ENCODE measurements around the gene PIP4K2A.

Gene PIP4K2A

GRCh38 chr10:22573820-22574569 is 140.4 kb downstream of the PIP4K2A start:
- Histone ChIP-seq H3K27me3 (ENCODE audit: control insufficient read depth, insufficient read depth, low read length) (no peaks in the 10 kb centered on the region), H3K4me1 (ENCODE audit: control insufficient read depth, insufficient read depth, low read length) (no peaks in the 10 kb centered on the region), H3K36me3 (ENCODE audit: control insufficient read depth, insufficient read depth, low read length) (peaks cover 38% of the 10 kb centered on the region), H3K9me3 (ENCODE audit: control insufficient read depth, insufficient read depth, low read length) (no peaks in the 10 kb centered on the region), H3K9ac (ENCODE audit: low read depth, low read length) (no peak overlapping the region), H3K27ac (ENCODE audit: low read depth, low read length) (no peak overlapping the region), H3K4me3 (ENCODE audit: low read depth, low read length) (no peak overlapping the region)

DNA sequence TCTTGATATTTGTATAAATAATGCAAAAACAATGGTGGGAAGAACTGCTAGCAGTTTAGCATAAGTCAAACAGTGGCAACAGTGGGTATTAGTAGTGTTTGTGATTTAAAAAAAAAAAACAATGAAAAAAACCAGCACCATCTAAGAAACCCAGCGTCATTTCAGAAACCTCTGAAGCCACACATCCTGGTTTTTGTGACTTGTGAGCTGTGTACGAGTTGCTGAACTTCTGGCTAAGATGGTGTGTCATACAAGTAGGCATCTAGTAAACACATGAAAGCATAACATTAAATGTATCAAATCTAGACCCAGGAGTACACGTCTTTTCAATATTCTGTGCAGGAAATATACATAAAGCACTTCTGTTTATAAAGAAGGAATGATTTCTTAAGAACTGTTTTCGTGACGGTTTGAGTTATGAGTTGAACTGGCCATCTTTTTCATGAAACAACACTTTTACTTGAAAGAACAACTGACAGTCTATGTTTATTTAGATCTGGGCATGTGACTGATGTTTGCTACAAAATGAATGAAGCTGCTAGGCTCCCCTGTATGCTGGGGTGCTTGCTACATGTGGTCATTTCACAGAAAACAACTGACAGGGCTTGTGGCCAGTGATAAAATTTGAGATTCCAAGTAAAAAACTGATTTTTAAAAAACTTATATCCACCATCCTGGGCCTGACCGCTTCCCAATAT is 143.5 kb downstream of the PIP4K2A start:
- Histone ChIP-seq H3K4me1 (ENCODE audit: control insufficient read depth, insufficient read depth, low read length) (peaks cover 8% of the 10 kb centered on the region; the same call in 1 of the 2 replicates), H3K27ac (ENCODE audit: low read depth, low read length) (no peak overlapping the region), H3K36me3 (ENCODE audit: control insufficient read depth, insufficient read depth, low read length) (peaks cover 36% of the 10 kb centered on the region), H3K27me3 (ENCODE audit: control insufficient read depth, insufficient read depth, low read length) (no peaks in the 10 kb centered on the region), H3K4me3 (ENCODE audit: low read depth, low read length) (no peak overlapping the region), H3K9me3 (ENCODE audit: control insufficient read depth, insufficient read depth, low read length) (no peaks in the 10 kb centered on the region), H3K9ac (ENCODE audit: low read depth, low read length) (no peak overlapping the region)

GRCh38 chr10:22570234-22570633 is 144.1 kb downstream of the PIP4K2A start:
- H3K27ac ChIP-seq (ENCODE audit: low read depth, low read length), result no peak overlapping the region
- H3K4me1 ChIP-seq (ENCODE audit: control insufficient read depth, insufficient read depth, low read length), result peaks cover 8% of the 10 kb centered on the region; the same call in 1 of the 2 replicates
- no peak overlapping the region for H3K9ac ChIP-seq (ENCODE audit: low read depth, low read length)
- H3K36me3 ChIP-seq (ENCODE audit: control insufficient read depth, insufficient read depth, low read length), result peaks cover 36% of the 10 kb centered on the region
- no peak overlapping the region for H3K4me3 ChIP-seq (ENCODE audit: low read depth, low read length)
- H3K27me3 ChIP-seq (ENCODE audit: control insufficient read depth, insufficient read depth, low read length), result no peaks in the 10 kb centered on the region
- no peaks in the 10 kb centered on the region for H3K9me3 ChIP-seq (ENCODE audit: control insufficient read depth, insufficient read depth, low read length)

GRCh38 chr10:22568928-22569327 is 145.4 kb downstream of the PIP4K2A start:
- Histone ChIP-seq H3K4me3 (ENCODE audit: low read depth, low read length) (no peak overlapping the region), H3K9me3 (ENCODE audit: control insufficient read depth, insufficient read depth, low read length) (no peaks in the 10 kb centered on the region), H3K27ac (ENCODE audit: low read depth, low read length) (no peak overlapping the region), H3K4me1 (ENCODE audit: control insufficient read depth, insufficient read depth, low read length) (peaks cover 8% of the 10 kb centered on the region; the same call in 1 of the 2 replicates), H3K27me3 (ENCODE audit: control insufficient read depth, insufficient read depth, low read length) (no peaks in the 10 kb centered on the region), H3K9ac (ENCODE audit: low read depth, low read length) (no peak overlapping the region), H3K36me3 (ENCODE audit: control insufficient read depth, insufficient read depth, low read length) (peaks cover 48% of the 10 kb centered on the region)

DNA sequence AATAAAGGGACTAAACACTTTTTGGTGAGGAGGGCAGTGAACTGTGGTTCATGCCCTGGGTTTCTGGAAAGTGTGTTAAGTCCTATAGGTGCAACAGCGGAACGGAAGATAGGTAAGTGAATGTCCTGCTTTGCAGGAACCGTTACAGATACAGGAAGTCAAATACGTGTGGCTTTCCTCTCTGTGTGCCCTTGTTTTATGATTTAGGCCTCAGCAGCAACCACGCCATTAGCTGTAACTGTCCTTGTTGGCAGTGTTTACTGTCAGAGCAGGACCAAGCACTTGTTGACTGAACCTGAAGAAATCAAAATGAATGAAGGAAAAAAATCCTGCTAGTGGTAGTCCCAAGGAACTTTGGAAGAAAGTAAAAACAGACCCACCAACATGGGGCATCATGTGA is 150.3 kb downstream of the PIP4K2A start:
- no peaks in the 10 kb centered on the region for H3K27me3 ChIP-seq (ENCODE audit: control insufficient read depth, insufficient read depth, low read length)
- peaks cover 11% of the 10 kb centered on the region for H3K4me1 ChIP-seq (ENCODE audit: control insufficient read depth, insufficient read depth, low read length)
- H3K9ac ChIP-seq (ENCODE audit: low read depth, low read length), result no peak overlapping the region
- no peak overlapping the region for H3K4me3 ChIP-seq (ENCODE audit: low read depth, low read length)
- H3K27ac ChIP-seq (ENCODE audit: low read depth, low read length), result no peak overlapping the region
- peaks cover 25% of the 10 kb centered on the region; the same call in 1 of the 2 replicates for H3K36me3 ChIP-seq (ENCODE audit: control insufficient read depth, insufficient read depth, low read length)
- H3K9me3 ChIP-seq (ENCODE audit: control insufficient read depth, insufficient read depth, low read length), result no peaks in the 10 kb centered on the region

DNA sequence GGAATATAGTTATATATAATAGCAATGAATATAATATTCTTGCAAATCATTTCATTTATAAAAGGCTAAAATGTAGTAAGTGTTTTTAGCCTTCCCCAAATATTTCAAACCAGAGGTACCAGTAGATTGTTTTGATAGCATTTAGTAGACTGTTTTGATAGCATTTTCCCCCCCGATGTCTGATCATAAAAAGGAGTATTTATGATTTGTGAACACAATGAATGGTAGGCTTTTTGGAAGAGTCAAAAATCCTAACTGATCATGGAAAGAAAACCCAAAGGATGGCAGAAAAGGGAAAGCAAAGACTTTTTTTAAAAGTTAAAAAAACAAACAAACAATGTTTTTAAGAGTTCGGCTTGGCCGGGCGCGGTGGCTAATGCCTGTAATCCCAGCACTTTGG is 152.5 kb downstream of the PIP4K2A start:
- Histone ChIP-seq H3K36me3 (ENCODE audit: control insufficient read depth, insufficient read depth, low read length) (peaks cover 19% of the 10 kb centered on the region), H3K4me3 (ENCODE audit: low read depth, low read length) (no peak overlapping the region), H3K9me3 (ENCODE audit: control insufficient read depth, insufficient read depth, low read length) (no peaks in the 10 kb centered on the region), H3K27me3 (ENCODE audit: control insufficient read depth, insufficient read depth, low read length) (no peaks in the 10 kb centered on the region), H3K9ac (ENCODE audit: low read depth, low read length) (no peak overlapping the region), H3K27ac (ENCODE audit: low read depth, low read length) (no peak overlapping the region), H3K4me1 (ENCODE audit: control insufficient read depth, insufficient read depth, low read length) (peaks cover 11% of the 10 kb centered on the region)

- Histone ChIP-seq H3K4me1 (ENCODE audit: control insufficient read depth, insufficient read depth, low read length) (peaks cover 3% of the 10 kb centered on the region; the same call in 1 of the 2 replicates), H3K9ac (ENCODE audit: low read depth, low read length) (no peak overlapping the region), H3K4me3 (ENCODE audit: low read depth, low read length) (no peak overlapping the region), H3K27ac (ENCODE audit: low read depth, low read length) (no peak overlapping the region), H3K36me3 (ENCODE audit: control insufficient read depth, insufficient read depth, low read length) (peaks cover 19% of the 10 kb centered on the region), H3K9me3 (ENCODE audit: control insufficient read depth, insufficient read depth, low read length) (no peaks in the 10 kb centered on the region), H3K27me3 (ENCODE audit: control insufficient read depth, insufficient read depth, low read length) (no peaks in the 10 kb centered on the region)
Observed at GRCh38 chr10:22560913-22561239, 153.5 kb downstream of the PIP4K2A start.

DNA sequence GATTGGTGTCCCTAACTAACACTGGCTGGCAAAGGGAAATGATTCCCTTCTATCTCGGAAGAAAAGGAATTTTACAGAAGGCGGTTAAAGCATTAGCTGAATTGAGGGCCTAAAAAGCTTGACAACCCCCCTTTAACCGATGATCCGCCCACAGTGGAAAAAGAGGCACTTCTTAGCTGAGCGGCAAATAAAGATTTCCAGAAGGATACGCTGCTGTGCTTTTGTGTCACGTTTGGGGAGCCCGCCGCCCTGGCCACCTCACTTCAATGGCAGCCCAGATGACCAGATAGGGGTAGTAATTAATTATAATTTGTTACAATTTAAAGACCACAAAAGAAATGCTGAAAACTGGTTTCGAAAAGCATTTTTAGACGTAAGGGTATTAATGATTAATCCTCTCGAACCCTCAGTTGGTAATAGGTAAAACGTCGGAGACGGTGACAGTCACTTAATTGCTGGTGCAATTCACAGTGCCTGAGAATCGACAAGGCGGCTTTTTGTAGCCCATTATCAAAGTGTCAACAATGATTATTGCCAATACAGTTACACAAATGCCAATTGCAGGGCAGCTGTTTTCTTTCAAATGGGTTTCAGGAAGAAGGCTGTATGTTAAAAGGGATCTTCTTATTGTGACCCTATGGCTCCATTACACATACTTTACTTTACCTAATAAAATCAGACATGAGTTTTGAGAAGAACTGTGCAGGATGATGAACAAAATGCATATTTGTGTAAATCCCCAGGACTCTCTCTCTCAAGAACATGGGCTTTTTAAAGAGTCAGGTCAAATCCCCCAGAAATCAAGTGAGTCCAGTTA is 154.1 kb downstream of the PIP4K2A start:
- no peaks in the 10 kb centered on the region for H3K27me3 ChIP-seq (ENCODE audit: control insufficient read depth, insufficient read depth, low read length)
- no peak overlapping the region for H3K27ac ChIP-seq (ENCODE audit: low read depth, low read length)
- H3K4me1 ChIP-seq (ENCODE audit: control insufficient read depth, insufficient read depth, low read length), result peaks cover 3% of the 10 kb centered on the region; the same call in 1 of the 2 replicates
- no peaks in the 10 kb centered on the region for H3K9me3 ChIP-seq (ENCODE audit: control insufficient read depth, insufficient read depth, low read length)
- peaks cover 19% of the 10 kb centered on the region for H3K36me3 ChIP-seq (ENCODE audit: control insufficient read depth, insufficient read depth, low read length)
- no peak overlapping the region for H3K4me3 ChIP-seq (ENCODE audit: low read depth, low read length)
- H3K9ac ChIP-seq (ENCODE audit: low read depth, low read length), result no peak overlapping the region

- Histone ChIP-seq H3K27ac (ENCODE audit: low read depth, low read length) (no peak overlapping the region), H3K36me3 (ENCODE audit: control insufficient read depth, insufficient read depth, low read length) (peaks cover 7% of the 10 kb centered on the region), H3K4me3 (ENCODE audit: low read depth, low read length) (no peak overlapping the region)
Observed at GRCh38 chr10:22557321-22557720, 157.1 kb downstream of the PIP4K2A start.

GRCh38 chr10:22556774-22557173 is 157.6 kb downstream of the PIP4K2A start:
- H3K4me3 ChIP-seq (ENCODE audit: low read depth, low read length), result no peak overlapping the region
- H3K4me1 ChIP-seq (ENCODE audit: control insufficient read depth, insufficient read depth, low read length), result peaks cover 6% of the 10 kb centered on the region
- no peak overlapping the region for H3K9ac ChIP-seq (ENCODE audit: low read depth, low read length)
- H3K27me3 ChIP-seq (ENCODE audit: control insufficient read depth, insufficient read depth, low read length), result no peaks in the 10 kb centered on the region
- peaks cover 7% of the 10 kb centered on the region for H3K36me3 ChIP-seq (ENCODE audit: control insufficient read depth, insufficient read depth, low read length)
- no peaks in the 10 kb centered on the region for H3K9me3 ChIP-seq (ENCODE audit: control insufficient read depth, insufficient read depth, low read length)
- H3K27ac ChIP-seq (ENCODE audit: low read depth, low read length), result no peak overlapping the region

More at GRCh38 chr10:22557321-22557720, 157.1 kb downstream of the PIP4K2A start:
- no peaks in the 10 kb centered on the region for H3K27me3 ChIP-seq (ENCODE audit: control insufficient read depth, insufficient read depth, low read length)
- no peaks in the 10 kb centered on the region for H3K9me3 ChIP-seq (ENCODE audit: control insufficient read depth, insufficient read depth, low read length)
- H3K4me1 ChIP-seq (ENCODE audit: control insufficient read depth, insufficient read depth, low read length), result peaks cover 3% of the 10 kb centered on the region; the same call in 1 of the 2 replicates
- H3K9ac ChIP-seq (ENCODE audit: low read depth, low read length), result no peak overlapping the region

Measured in HUES48 (cell line).